ENCODE results near the gene FRMPD2.
A peak's percentile ranks its signal among the peaks of the same experiment; 100 is the strongest.
"Not testable (repeated sequence)": the region's sequence is repeated elsewhere in the genome, so short reads cannot be mapped to it uniquely, and the experiment has no call there.

Gene FRMPD2

GRCh38 chr10:48221814-48222213 is 52.7 kb downstream of the FRMPD2 start:
- no peak for DNase-seq (ENCODE audit: low read depth)
- no peak overlapping the region for H3K4me3 ChIP-seq (ENCODE audit: low read depth, low read length)
- TF ChIP-seq MAX (IDR thresholded peaks at IDR 0.05; ENCODE audit: low read depth, low read length) (no peak), MYC (IDR thresholded peaks at IDR 0.05; ENCODE audit: low read depth, low read length) (no peak), POLR2A (IDR thresholded peaks at IDR 0.05; ENCODE audit: extremely low read depth, insufficient read length) (no peak)
- TF ChIP-seq, protein P1, sequence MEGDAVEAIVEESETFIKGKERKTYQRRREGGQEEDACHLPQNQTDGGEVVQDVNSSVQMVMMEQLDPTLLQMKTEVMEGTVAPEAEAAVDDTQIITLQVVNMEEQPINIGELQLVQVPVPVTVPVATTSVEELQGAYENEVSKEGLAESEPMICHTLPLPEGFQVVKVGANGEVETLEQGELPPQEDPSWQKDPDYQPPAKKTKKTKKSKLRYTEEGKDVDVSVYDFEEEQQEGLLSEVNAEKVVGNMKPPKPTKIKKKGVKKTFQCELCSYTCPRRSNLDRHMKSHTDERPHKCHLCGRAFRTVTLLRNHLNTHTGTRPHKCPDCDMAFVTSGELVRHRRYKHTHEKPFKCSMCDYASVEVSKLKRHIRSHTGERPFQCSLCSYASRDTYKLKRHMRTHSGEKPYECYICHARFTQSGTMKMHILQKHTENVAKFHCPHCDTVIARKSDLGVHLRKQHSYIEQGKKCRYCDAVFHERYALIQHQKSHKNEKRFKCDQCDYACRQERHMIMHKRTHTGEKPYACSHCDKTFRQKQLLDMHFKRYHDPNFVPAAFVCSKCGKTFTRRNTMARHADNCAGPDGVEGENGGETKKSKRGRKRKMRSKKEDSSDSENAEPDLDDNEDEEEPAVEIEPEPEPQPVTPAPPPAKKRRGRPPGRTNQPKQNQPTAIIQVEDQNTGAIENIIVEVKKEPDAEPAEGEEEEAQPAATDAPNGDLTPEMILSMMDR (IDR thresholded peaks at IDR 0.05; ENCODE audit: low read depth, low read length) = no peak

GRCh38 chr10:48221031-48221430 is 53.5 kb downstream of the FRMPD2 start:
- H3K4me3 ChIP-seq (ENCODE audit: low read depth, low read length); DNase-seq (ENCODE audit: low read depth): not testable (repeated sequence)

DNA sequence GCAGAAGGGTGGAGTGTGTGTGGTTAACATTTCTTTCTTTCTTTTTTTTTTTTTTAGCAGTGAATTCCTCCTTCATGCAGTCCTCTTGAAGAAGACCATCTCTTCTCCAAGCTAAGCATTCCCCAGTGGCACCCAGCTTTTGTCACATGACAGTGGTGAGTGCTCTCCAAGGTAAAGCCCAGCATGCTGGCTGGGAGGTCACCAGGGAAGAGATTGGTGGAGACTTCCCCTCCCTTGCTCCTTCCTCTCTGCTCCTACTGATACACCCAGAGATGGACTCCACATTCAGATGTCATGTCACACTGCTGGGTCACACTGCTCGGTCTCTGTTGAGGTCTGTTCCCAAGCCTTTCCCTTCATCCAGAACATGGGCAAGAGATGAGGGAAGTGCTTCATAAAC is 55.3 kb downstream of the FRMPD2 start:
- TF ChIP-seq, protein P1 (IDR thresholded peaks at IDR 0.05; ENCODE audit: low read depth, low read length) = no peak
- TF ChIP-seq POLR2A (IDR thresholded peaks at IDR 0.05; ENCODE audit: extremely low read depth, insufficient read length) (no peak), MAX (IDR thresholded peaks at IDR 0.05; ENCODE audit: low read depth, low read length) (no peak), MYC (IDR thresholded peaks at IDR 0.05; ENCODE audit: low read depth, low read length) (no peak)
- no peak overlapping the region for H3K4me3 ChIP-seq (ENCODE audit: low read depth, low read length)
- no peak for DNase-seq (ENCODE audit: low read depth)

- TF ChIP-seq MAX (IDR thresholded peaks at IDR 0.05; ENCODE audit: low read depth, low read length) (no peak), POLR2A (IDR thresholded peaks at IDR 0.05; ENCODE audit: extremely low read depth, insufficient read length) (no peak), MYC (IDR thresholded peaks at IDR 0.05; ENCODE audit: low read depth, low read length) (no peak)
- TF ChIP-seq, protein P1 (IDR thresholded peaks at IDR 0.05; ENCODE audit: low read depth, low read length) = no peak
- H3K4me3 ChIP-seq (ENCODE audit: low read depth, low read length) = no peak overlapping the region
- DNase-seq (ENCODE audit: low read depth) = no peak
Observed at GRCh38 chr10:48216744-48217143, 57.8 kb downstream of the FRMPD2 start.

- TF ChIP-seq, protein P1 (IDR thresholded peaks at IDR 0.05; ENCODE audit: low read depth, low read length) = no peak
- TF ChIP-seq MYC (IDR thresholded peaks at IDR 0.05; ENCODE audit: low read depth, low read length) = no peak
- TF ChIP-seq MAX (IDR thresholded peaks at IDR 0.05; ENCODE audit: low read depth, low read length) = no peak
- no peak for TF ChIP-seq POLR2A (IDR thresholded peaks at IDR 0.05; ENCODE audit: extremely low read depth, insufficient read length)
- DNase-seq (ENCODE audit: low read depth) = no peak
- no peak overlapping the region for H3K4me3 ChIP-seq (ENCODE audit: low read depth, low read length)
Observed at GRCh38 chr10:48216204-48216505, 58.3 kb downstream of the FRMPD2 start.

GRCh38 chr10:48215486-48216203 is 58.9 kb downstream of the FRMPD2 start:
- TF ChIP-seq, protein P1 (IDR thresholded peaks at IDR 0.05; ENCODE audit: low read depth, low read length) = peak; percentile 83
- peak; percentile 52; the same call in 1 of the 2 replicates for TF ChIP-seq MAX (IDR thresholded peaks at IDR 0.05; ENCODE audit: low read depth, low read length)
- no peak for TF ChIP-seq MYC (IDR thresholded peaks at IDR 0.05; ENCODE audit: low read depth, low read length)
- DNase-seq (ENCODE audit: low read depth) = peak; percentile 74
- no peak overlapping the region for H3K4me3 ChIP-seq (ENCODE audit: low read depth, low read length)

Measured in NB4 (cell line).